GM12875 (cell line): ENCODE measurements around the gene PRPF39.

ENCODE experiments used
- H3K4me3 ChIP-seq: one replicate; pipeline ENCODE4 v1.5.1; 2011; ENCODE audit warnings: low read depth, low read length, control low read depth
- CTCF ChIP-seq: IDR thresholded peaks from 2 replicates; pipeline ENCODE4 v1.5.1; 2011; ENCODE audit warnings: low read depth, mild to moderate bottlenecking, control low read depth, inconsistent platforms, low read length, moderate library complexity, borderline replicate concordance; ENCODE audit not compliant: insufficient read depth

Gene PRPF39

GRCh38 chr14:45083976-45084722, at the start of gene PRPF39:
PRPF39 (plus strand) TSS chr14:45084116; CDS start chr14:45095240, 11,124 bp downstream.
- TF ChIP-seq CTCF: no peak
- peak within 1 kb of the TSS; percentile 74 for H3K4me3 ChIP-seq

- TF ChIP-seq CTCF: no peak
- H3K4me3 ChIP-seq: no peak overlapping the region
Measured at GRCh38 chr14:45034730-45035129, 49.2 kb upstream of the PRPF39 start.

GRCh38 chr14:45038256-45038655, 45.7 kb upstream of the PRPF39 start:
- H3K4me3 ChIP-seq: no peak overlapping the region
- TF ChIP-seq CTCF: no peak

- no peak for TF ChIP-seq CTCF
- H3K4me3 ChIP-seq: no peak overlapping the region
Measured at GRCh38 chr14:45038865-45039264, 45.1 kb upstream of the PRPF39 start.

GRCh38 chr14:45039390-45039789, 44.5 kb upstream of the PRPF39 start:
- H3K4me3 ChIP-seq: no peak overlapping the region
- no peak for TF ChIP-seq CTCF

- no peak overlapping the region for H3K4me3 ChIP-seq
- no peak for TF ChIP-seq CTCF
Measured at GRCh38 chr14:45041641-45042040, 42.3 kb upstream of the PRPF39 start.

- no peak for TF ChIP-seq CTCF
- H3K4me3 ChIP-seq: no peak overlapping the region
Measured at GRCh38 chr14:45044638-45045037, 39.3 kb upstream of the PRPF39 start.
